Measurements from ENCODE around the gene GPC6.

The GPC6 gene

GRCh38 chr13:93397619-93398018, 171.0 kb downstream of the GPC6 start:
- TF ChIP-seq, protein P1, sequence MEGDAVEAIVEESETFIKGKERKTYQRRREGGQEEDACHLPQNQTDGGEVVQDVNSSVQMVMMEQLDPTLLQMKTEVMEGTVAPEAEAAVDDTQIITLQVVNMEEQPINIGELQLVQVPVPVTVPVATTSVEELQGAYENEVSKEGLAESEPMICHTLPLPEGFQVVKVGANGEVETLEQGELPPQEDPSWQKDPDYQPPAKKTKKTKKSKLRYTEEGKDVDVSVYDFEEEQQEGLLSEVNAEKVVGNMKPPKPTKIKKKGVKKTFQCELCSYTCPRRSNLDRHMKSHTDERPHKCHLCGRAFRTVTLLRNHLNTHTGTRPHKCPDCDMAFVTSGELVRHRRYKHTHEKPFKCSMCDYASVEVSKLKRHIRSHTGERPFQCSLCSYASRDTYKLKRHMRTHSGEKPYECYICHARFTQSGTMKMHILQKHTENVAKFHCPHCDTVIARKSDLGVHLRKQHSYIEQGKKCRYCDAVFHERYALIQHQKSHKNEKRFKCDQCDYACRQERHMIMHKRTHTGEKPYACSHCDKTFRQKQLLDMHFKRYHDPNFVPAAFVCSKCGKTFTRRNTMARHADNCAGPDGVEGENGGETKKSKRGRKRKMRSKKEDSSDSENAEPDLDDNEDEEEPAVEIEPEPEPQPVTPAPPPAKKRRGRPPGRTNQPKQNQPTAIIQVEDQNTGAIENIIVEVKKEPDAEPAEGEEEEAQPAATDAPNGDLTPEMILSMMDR (IDR thresholded peaks at IDR 0.05; ENCODE audit: unreplicated experiment in 3 of 3): no peak
- Mint-ChIP-seq H3K27ac (peak overlapping the region in 2 of 3 experiments; percentile 1 to 36), H3K4me3 (no peak overlapping the region), H3K9me3 (peaks cover 14% of the 10 kb centered on the region), H3K4me1 (peaks cover 39% of the 10 kb centered on the region), H3K27me3 (ENCODE audit: low read depth) (peaks cover 4% of the 10 kb centered on the region), H3K36me3 (ENCODE audit: low read depth) (peaks cover 10% of the 10 kb centered on the region)

GRCh38 chr13:93398167-93399035, 171.8 kb downstream of the GPC6 start:
- Mint-ChIP-seq H3K36me3 (ENCODE audit: low read depth) (peaks cover 10% of the 10 kb centered on the region), H3K27ac (peak overlapping the region; percentile 1 to 37 (median 36)), H3K4me3 (no peak overlapping the region), H3K4me1 (peaks cover 39% of the 10 kb centered on the region), H3K9me3 (peaks cover 13% of the 10 kb centered on the region), H3K27me3 (ENCODE audit: low read depth) (peaks cover 4% of the 10 kb centered on the region)
- TF ChIP-seq, protein P1 (IDR thresholded peaks at IDR 0.05; ENCODE audit: unreplicated experiment in 3 of 3): no peak

DNA sequence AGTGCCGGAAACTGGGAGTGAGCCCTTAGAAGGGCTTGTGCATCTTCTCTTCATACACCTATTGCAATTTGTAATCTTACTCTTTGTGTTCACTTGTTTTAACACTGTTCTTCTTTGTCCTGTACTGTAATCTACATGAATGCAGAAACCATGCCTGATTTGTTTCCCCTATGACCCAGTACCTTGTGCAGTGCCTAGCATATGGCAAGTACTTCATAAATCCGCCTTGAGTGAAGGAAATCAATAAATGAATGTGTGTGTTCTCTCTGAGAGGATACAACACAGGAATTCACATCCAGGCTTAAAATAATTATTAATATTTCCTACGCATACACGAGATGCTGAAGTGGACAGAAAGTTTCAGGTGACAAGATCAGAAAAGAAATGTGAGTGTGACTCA, 172.6 kb downstream of the GPC6 start:
- H3K27ac Mint-ChIP-seq: no peak overlapping the region
- no peak overlapping the region for H3K4me3 Mint-ChIP-seq
- peaks cover 10% of the 10 kb centered on the region for H3K9me3 Mint-ChIP-seq
- peaks cover 4% of the 10 kb centered on the region for H3K27me3 Mint-ChIP-seq (ENCODE audit: low read depth)
- H3K4me1 Mint-ChIP-seq: peaks cover 39% of the 10 kb centered on the region
- peaks cover 10% of the 10 kb centered on the region for H3K36me3 Mint-ChIP-seq (ENCODE audit: low read depth)
- TF ChIP-seq, protein P1 (IDR thresholded peaks at IDR 0.05; ENCODE audit: unreplicated experiment in 3 of 3): no peak

DNA sequence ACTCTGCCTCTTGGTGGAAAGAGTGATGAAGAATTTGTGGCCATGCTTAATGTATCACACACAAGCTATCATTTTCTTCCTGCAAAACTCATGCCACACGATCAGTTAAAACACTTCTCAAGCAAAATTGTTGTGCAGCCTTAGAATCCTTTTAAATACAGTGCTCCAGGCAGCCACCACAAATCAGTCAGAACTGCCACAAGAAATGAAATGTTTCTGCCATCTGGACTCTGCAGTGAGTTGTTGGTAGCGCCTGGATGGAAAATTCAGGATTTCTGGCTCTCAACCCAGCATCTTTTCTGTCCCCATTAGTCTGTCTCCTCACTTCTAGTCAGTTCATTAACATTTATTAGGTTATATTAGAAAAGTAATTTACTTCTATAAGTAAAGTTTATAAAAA, 179.5 kb downstream of the GPC6 start:
- Mint-ChIP-seq H3K27ac (no peak overlapping the region), H3K9me3 (no peaks in the 10 kb centered on the region), H3K27me3 (ENCODE audit: low read depth) (no peaks in the 10 kb centered on the region), H3K4me3 (no peak overlapping the region), H3K4me1 (peaks cover 8% of the 10 kb centered on the region), H3K36me3 (ENCODE audit: low read depth) (no peaks in the 10 kb centered on the region)
- TF ChIP-seq, protein P1 (IDR thresholded peaks at IDR 0.05; ENCODE audit: unreplicated experiment in 3 of 3): no peak

DNA sequence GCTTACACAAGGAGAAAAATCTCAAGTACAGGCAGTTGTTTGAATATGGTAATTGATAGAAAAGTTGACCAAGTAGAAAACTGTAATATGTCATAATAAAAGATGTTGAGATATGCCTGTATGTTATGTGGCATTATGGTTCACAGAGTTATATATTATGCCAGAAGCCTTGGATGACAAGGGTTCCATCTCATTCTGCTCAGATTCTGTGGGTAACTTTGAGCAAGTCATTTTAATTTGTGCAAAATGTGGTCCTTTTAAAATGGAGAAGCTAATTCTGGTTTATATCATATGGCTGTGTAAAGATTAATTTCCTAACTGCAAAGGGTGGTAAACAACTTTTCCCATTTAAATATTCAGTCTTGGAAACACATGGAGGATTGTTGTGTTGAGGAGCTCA, 180.9 kb downstream of the GPC6 start:
- Mint-ChIP-seq H3K4me1 (peaks cover 2% of the 10 kb centered on the region), H3K4me3 (no peak overlapping the region), H3K27me3 (ENCODE audit: low read depth) (no peaks in the 10 kb centered on the region), H3K9me3 (no peaks in the 10 kb centered on the region), H3K27ac (no peak overlapping the region), H3K36me3 (ENCODE audit: low read depth) (no peaks in the 10 kb centered on the region)
- TF ChIP-seq, protein P1 (IDR thresholded peaks at IDR 0.05; ENCODE audit: unreplicated experiment in 3 of 3): no peak

- H3K4me3 Mint-ChIP-seq: no peak overlapping the region
- H3K4me1 Mint-ChIP-seq: peaks cover 4% of the 10 kb centered on the region
- H3K27me3 Mint-ChIP-seq (ENCODE audit: low read depth): no peaks in the 10 kb centered on the region
- no peaks in the 10 kb centered on the region for H3K36me3 Mint-ChIP-seq (ENCODE audit: low read depth)
- TF ChIP-seq, protein P1 (IDR thresholded peaks at IDR 0.05; ENCODE audit: unreplicated experiment in 3 of 3): no peak
- no peaks in the 10 kb centered on the region for H3K9me3 Mint-ChIP-seq
- H3K27ac Mint-ChIP-seq: no peak overlapping the region
Measured at GRCh38 chr13:93409001-93409400, 182.4 kb downstream of the GPC6 start.
